BJ (cell line): ENCODE measurements around the gene ANKRD23. TPM values are rescaled to one million over a fixed set of nuclear protein-coding genes. Genes with fewer than 3 reads are reported as not detected.
A peak's percentile ranks its signal among the peaks of the same experiment; 100 is the strongest.

ENCODE experiments used
- CTCF ChIA-PET: fragments of 350-600 bp; formaldehyde crosslinking; extraction: SDS; loops from one replicate; lab custom pipeline; 2021; ENCODE audit warnings: antibody characterized with exemption, inconsistent platforms; lab: Yijun Ruan, JAX
- POLR2A ChIA-PET: fragments of 300-600 bp; sonication (Branson Sonifier 250); formaldehyde crosslinking; extraction: SDS; loops from one replicate; lab custom pipeline; 2021; ENCODE audit warnings: antibody characterized with exemption; lab: Charles Lee
- DNase-seq: peaks from one replicate; pipeline ENCODE4 v3.0.0-alpha.2; 2011; ENCODE audit warnings: low read depth
- H3K27me3 ChIP-seq: 2 replicates; pipeline ENCODE4 v1.6.0; 2011; ENCODE audit warnings: low read length; ENCODE audit not compliant: control insufficient read depth, insufficient read depth
- H3K36me3 ChIP-seq: 2 replicates; pipeline ENCODE4 v1.5.1; 2011; ENCODE audit warnings: low read length; ENCODE audit not compliant: control insufficient read depth, insufficient read depth
- H3K4me3 ChIP-seq: 2 replicates; pipeline ENCODE4 v1.5.1; 2011; ENCODE audit warnings: low read depth, mild to moderate bottlenecking, control low read depth, low read length
- polyA plus RNA-seq: library from polyadenylated mRNA; depleted of rRNA; stranded (reverse); fragments of >200 nt; gene quantifications from 2 replicates; pipeline ENCODE4 v1.2.3, GENCODE V29; 2011
- TF ChIP-seq, protein P1 (sequence below): IDR thresholded peaks from 2 replicates; pipeline ENCODE4 v1.5.1; 2011; ENCODE audit warnings: low read depth, mild to moderate bottlenecking, control low read depth, inconsistent platforms, low read length, moderate library complexity; ENCODE audit not compliant: insufficient read depth

Gene ANKRD23
- polyA plus RNA-seq, 1 experiment: 1.4 TPM

DNA sequence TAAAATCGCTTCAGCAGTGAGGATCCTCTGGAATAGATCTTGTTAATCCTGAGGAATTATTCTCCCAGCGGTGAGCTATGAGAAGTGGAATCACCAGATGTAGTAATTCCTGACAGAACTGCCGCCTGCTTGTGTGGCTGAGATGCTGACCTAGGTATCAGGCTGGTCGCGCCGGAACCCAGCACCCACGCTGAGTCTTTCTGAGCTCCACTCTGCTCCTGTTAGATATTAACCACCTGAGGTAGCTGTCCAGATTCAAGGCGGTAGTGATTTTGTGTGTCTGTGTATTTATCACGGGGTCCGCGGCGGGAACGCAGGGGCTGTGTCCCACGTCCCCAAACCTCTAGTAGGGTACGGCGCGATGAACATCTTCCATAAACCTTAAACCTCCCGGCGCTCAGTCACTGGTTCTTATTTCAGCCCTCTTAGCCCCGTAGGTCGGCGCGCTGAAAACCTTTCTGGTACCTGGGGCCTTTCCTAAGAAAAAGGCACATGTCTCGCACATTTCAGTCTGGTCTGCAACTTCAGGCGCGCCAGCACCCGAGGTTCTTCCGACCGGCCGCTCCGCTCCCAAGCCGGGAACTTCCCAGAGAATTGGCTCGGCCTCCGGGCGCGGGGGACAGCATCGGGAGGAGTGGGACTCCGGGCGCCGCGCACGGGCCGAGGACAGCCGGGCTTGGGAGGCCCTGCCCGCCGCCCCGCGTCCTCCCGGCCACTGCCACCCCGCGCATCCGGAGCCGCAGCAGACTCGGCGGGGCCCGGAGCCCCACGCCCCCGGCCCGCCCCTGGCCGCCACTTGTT is 28.3 kb downstream of the ANKRD23 start:
- ChIA-PET CTCF (interaction anchor here (0.6 to 1.9 kb wide), 6 partner anchors 16 to 408 kb away, joined by 3 to 5 read pairs (median 4); partner anchors contain the start of gene ANKRD39), POLR2A (no interaction called here)
- no peak for DNase-seq
- peaks cover 2% of the 10 kb centered on the region for H3K36me3 ChIP-seq
- H3K4me3 ChIP-seq: peak overlapping the region; percentile 59
- TF ChIP-seq, protein P1, sequence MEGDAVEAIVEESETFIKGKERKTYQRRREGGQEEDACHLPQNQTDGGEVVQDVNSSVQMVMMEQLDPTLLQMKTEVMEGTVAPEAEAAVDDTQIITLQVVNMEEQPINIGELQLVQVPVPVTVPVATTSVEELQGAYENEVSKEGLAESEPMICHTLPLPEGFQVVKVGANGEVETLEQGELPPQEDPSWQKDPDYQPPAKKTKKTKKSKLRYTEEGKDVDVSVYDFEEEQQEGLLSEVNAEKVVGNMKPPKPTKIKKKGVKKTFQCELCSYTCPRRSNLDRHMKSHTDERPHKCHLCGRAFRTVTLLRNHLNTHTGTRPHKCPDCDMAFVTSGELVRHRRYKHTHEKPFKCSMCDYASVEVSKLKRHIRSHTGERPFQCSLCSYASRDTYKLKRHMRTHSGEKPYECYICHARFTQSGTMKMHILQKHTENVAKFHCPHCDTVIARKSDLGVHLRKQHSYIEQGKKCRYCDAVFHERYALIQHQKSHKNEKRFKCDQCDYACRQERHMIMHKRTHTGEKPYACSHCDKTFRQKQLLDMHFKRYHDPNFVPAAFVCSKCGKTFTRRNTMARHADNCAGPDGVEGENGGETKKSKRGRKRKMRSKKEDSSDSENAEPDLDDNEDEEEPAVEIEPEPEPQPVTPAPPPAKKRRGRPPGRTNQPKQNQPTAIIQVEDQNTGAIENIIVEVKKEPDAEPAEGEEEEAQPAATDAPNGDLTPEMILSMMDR: no peak
- H3K27me3 ChIP-seq: no peaks in the 10 kb centered on the region

DNA sequence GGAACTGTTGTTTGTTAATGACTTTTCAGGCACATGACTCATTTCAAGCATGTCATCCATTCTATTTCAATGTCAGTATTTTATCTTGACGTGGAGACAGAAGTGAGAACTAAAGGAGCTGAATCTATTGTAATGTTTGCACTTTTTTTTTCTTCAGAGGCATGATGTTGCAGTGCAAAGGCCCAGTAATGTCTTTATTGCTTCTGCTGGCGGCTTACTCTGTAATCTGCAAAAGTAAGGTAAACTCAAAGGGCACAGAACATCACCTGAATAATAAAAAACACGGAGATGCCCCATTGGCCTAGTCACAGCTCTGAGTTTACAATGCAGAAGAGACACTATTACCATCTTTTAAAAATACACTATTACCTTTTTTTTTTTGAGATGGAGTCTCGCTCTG is 30.2 kb downstream of the ANKRD23 start:
- CTCF ChIA-PET: interaction anchor here (0.6 to 2.0 kb wide), 4 partner anchors 13 to 81 kb away, joined by 3 to 6 read pairs (median 4); partner anchors contain the start of gene ANKRD39
- DNase-seq: no peak

DNA sequence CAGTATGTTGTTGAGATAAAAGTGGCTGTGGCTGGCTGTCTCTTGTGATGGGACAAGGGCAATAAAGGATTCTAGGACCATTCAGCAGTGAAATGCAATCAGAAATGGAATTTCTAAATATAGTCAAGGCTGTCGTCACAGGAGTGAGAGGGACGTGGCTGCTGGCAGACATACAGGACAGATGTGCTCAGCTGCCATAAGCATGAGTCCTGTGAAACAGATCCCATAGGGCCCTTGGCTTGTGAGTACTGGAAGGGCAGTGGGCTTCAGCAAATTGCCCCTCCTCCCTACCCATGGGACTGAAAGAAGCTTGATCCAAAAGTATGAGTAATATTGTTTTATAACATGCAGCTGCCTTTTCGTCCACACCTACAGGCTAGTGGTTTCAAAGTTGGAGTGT is 31.9 kb downstream of the ANKRD23 start:
- ChIA-PET CTCF (interaction anchor here (2.0 kb wide), 1 partner anchor 46 kb away, joined by 6 read pairs; the partner anchor contains the start of gene ANKRD39), POLR2A (no interaction called here)
- Histone ChIP-seq H3K36me3 (peaks cover 1% of the 10 kb centered on the region; the same call in 1 of the 2 replicates), H3K27me3 (no peaks in the 10 kb centered on the region), H3K4me3 (no peak overlapping the region)
- TF ChIP-seq, protein P1: no peak
- DNase-seq: no peak

More for the DNA sequence above, 30.2 kb downstream of the ANKRD23 start:
- H3K36me3 ChIP-seq: peaks cover 1% of the 10 kb centered on the region; the same call in 1 of the 2 replicates
- H3K4me3 ChIP-seq: no peak overlapping the region
- no peaks in the 10 kb centered on the region for H3K27me3 ChIP-seq
- POLR2A ChIA-PET: no interaction called here
- TF ChIP-seq, protein P1: no peak

DNA sequence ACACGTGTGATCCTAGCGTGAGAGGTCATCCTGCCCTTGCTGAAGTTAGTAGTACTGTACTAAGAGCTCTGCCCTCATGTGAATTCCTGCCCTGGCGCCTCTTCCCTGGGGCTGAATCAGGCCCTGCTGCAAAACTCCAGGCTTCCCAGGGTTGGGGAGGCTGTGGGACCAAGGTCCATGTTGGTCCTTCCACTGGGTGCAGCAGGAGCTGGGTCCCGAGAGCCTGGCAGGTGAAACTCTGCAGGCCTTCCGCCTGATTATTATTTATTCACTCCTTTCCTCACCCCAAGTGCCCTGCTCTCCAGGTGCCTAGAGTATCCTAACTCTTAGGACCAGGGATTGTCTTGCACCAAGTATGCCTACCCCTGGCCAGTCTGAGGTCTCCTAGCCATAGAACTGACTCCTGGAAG is 33.0 kb downstream of the ANKRD23 start:
- H3K27me3 ChIP-seq: no peaks in the 10 kb centered on the region
- DNase-seq: no peak
- POLR2A ChIA-PET: no interaction called here
- H3K4me3 ChIP-seq: no peak overlapping the region
- CTCF ChIA-PET: interaction anchor here (3.2 kb wide), 1 partner anchor 10 kb away, joined by 11 read pairs; no protein-coding TSS in a partner anchor
- peaks cover 1% of the 10 kb centered on the region; the same call in 1 of the 2 replicates for H3K36me3 ChIP-seq
- TF ChIP-seq, protein P1: no peak

DNA sequence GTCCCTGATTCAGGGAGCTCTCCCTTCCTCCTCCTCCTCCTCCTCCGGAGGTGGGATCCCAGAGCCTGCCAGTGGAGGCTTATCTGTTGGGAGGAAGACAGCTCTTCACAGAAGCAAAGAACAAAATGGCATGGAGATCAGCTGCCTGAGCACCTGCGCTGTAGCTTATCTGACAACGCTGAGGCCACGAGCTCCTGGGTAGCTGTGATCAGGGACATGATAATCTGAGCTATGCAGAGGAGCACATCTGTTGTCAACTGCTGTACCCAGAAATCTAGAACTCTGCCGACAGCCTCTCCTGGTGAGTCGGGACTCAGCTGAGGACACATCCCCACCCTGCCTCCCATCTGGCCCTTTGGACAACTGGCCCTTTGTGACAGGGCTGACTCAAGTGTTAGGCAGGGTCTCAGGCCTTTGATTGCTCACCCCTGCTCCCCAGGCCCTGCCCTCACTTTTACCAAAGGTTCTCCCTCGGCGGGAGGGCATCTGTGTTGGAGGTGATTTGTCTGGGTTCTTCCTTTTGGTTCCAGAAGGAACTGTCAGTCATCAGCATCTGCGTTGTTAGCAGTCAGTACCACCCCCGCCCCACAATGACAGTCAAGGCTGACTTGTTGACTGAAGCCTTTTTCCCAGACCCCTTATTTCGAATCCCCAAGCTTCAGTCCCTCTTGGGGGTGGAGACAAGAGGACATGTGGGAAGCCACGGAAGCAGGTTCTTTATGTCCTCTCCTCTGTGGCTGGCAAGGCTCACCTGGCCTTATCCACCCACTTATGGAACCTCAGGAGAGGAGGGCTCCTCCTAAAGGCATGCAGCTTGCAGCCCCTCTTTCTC is 33.7 kb downstream of the ANKRD23 start:
- H3K27me3 ChIP-seq: no peaks in the 10 kb centered on the region
- H3K4me3 ChIP-seq: no peak overlapping the region
- TF ChIP-seq, protein P1: no peak
- DNase-seq: no peak
- CTCF ChIA-PET: interaction anchor here (0.5 to 3.2 kb wide), 4 partner anchors 10 to 185 kb away, joined by 3 to 11 read pairs (median 4); no protein-coding TSS in a partner anchor
- H3K36me3 ChIP-seq: peaks cover 1% of the 10 kb centered on the region; the same call in 1 of the 2 replicates
- POLR2A ChIA-PET: interaction anchor here (0.7 kb wide), 1 partner anchor 505 kb away, joined by 7 read pairs; the partner anchor contains the start of gene SNRNP200
